CD14-positive monocyte (primary cell): ENCODE measurements around the gene FAM136A. TPM values are rescaled to one million over a fixed set of nuclear protein-coding genes. Genes with fewer than 3 reads are reported as not detected.
A peak's percentile ranks its signal among the peaks of the same experiment; 100 is the strongest.

ENCODE experiments used
- DNase-seq, 3 donors: peaks; one replicate each; pipeline ENCODE4 v3.0.0-alpha.2; 2011 to 2022
- H2AFZ ChIP-seq: 2 replicates; pipeline ENCODE4 v1.6.0; 2012; ENCODE audit warnings: mild to moderate bottlenecking, low read depth, low read length, inconsistent platforms; ENCODE audit not compliant: insufficient read depth, poor library complexity, severe bottlenecking
- H3K27ac ChIP-seq, 2 donors: 1 replicate in 1 of 2; 2 replicates in 1 of 2; pipeline ENCODE4 v1.5.1; 2012 to 2013; ENCODE audit warnings: low read length in 2 of 2, control low read depth in 1 of 2, inconsistent platforms in 1 of 2, low read depth in 1 of 2, mild to moderate bottlenecking in 1 of 2
- H3K27me3 ChIP-seq, 2 donors: one replicate each; pipeline versions ENCODE4 v1.6.0 to v1.6.1; 2011 to 2013; ENCODE audit warnings: low read length in 2 of 2; ENCODE audit not compliant: control insufficient read depth in 2 of 2, insufficient read depth in 2 of 2
- H3K36me3 ChIP-seq, 2 donors: replicated peaks in 1 of 2; 1 replicate in 1 of 2; 2 replicates in 1 of 2; pipeline versions ENCODE4 v1.5.1 to v1.6.1; 2012 to 2013; ENCODE audit warnings: low read length in 2 of 2, control low read depth in 1 of 2, inconsistent platforms in 1 of 2, mild to moderate bottlenecking in 1 of 2; ENCODE audit not compliant: insufficient read depth in 2 of 2, control insufficient read depth in 1 of 2
- H3K4me1 ChIP-seq, 2 donors: 1 replicate in 1 of 2; 2 replicates in 1 of 2; pipeline versions ENCODE4 v1.5.1 to v1.6.1; 2012 to 2013; ENCODE audit warnings: low read length in 2 of 2, control low read depth in 1 of 2, inconsistent platforms in 1 of 2, mild to moderate bottlenecking in 1 of 2, moderate library complexity in 1 of 2; ENCODE audit not compliant: insufficient read depth in 2 of 2, control insufficient read depth in 1 of 2
- H3K4me2 ChIP-seq: replicated peaks from 2 replicates; pipeline ENCODE3; 2012; ENCODE audit warnings: low read length, moderate library complexity, mild to moderate bottlenecking; ENCODE audit not compliant: poor library complexity, severe bottlenecking; ENCODE audit errors: extremely low read depth
- H3K4me3 ChIP-seq, 3 experiments: fragments of 200-600 bp in 1 of 3; sonication (generic) in 1 of 3; replicated peaks in 1 of 3; 1 replicate in 2 of 3; 2 replicates in 1 of 3; pipeline ENCODE4 v1.5.1; 2011 to 2013; ENCODE audit warnings: low read length in 3 of 3, mild to moderate bottlenecking in 3 of 3, control low read depth in 2 of 3, low read depth in 2 of 3, inconsistent platforms in 1 of 3, moderate library complexity in 1 of 3
- H3K79me2 ChIP-seq: 2 replicates; pipeline ENCODE4 v1.6.0; 2012; ENCODE audit warnings: mild to moderate bottlenecking, control low read depth, inconsistent platforms, low read length, moderate library complexity; ENCODE audit not compliant: insufficient read depth
- H3K9ac ChIP-seq: 2 replicates; pipeline ENCODE4 v1.6.0; 2017; ENCODE audit warnings: low read length, mild to moderate bottlenecking; ENCODE audit not compliant: insufficient read depth, poor library complexity, severe bottlenecking
- H3K9me3 ChIP-seq, 2 donors: replicated peaks in 1 of 2; 1 replicate in 1 of 2; 2 replicates in 1 of 2; pipeline versions ENCODE4 v1.5.1 to v1.6.1; 2012 to 2013; ENCODE audit warnings: low read length in 2 of 2, control low read depth in 1 of 2; ENCODE audit not compliant: control insufficient read depth in 1 of 2, insufficient read depth in 1 of 2
- H4K20me1 ChIP-seq: 2 replicates; pipeline ENCODE4 v1.6.0; 2012; ENCODE audit warnings: mild to moderate bottlenecking, low read length, control low read depth, moderate library complexity; ENCODE audit not compliant: insufficient read depth
- H3K27ac Mint-ChIP-seq, 7 donors: one replicate each; pipeline ENCODE4 v1.8.0; 2020; ENCODE audit warnings: mild to moderate bottlenecking in 7 of 7, mixed read lengths in 7 of 7, moderate library complexity in 6 of 7, inconsistent platforms in 2 of 7
- H3K27me3 Mint-ChIP-seq, 3 donors: one replicate each; pipeline ENCODE4 v1.8.0; 2021 to 2022; ENCODE audit warnings: low read depth in 3 of 3, mild to moderate bottlenecking in 3 of 3, mixed read lengths in 3 of 3, moderate library complexity in 3 of 3, inconsistent platforms in 1 of 3
- H3K36me3 Mint-ChIP-seq, 2 donors: one replicate each; pipeline ENCODE4 v1.8.0; 2020; ENCODE audit warnings: mixed read lengths in 2 of 2, inconsistent platforms in 1 of 2, mild to moderate bottlenecking in 1 of 2
- H3K4me1 Mint-ChIP-seq: one replicate; pipeline ENCODE4 v1.8.0; 2020; ENCODE audit warnings: mild to moderate bottlenecking, mixed read lengths
- H3K4me3 Mint-ChIP-seq, 2 donors: one replicate each; pipeline ENCODE4 v1.8.0; 2020; ENCODE audit warnings: mild to moderate bottlenecking in 2 of 2, mixed read lengths in 2 of 2, moderate library complexity in 1 of 2
- H3K9me3 Mint-ChIP-seq, 7 donors: one replicate each; pipeline ENCODE4 v1.8.0; 2020 to 2022; ENCODE audit warnings: mixed read lengths in 7 of 7, mild to moderate bottlenecking in 6 of 7, moderate library complexity in 6 of 7, inconsistent platforms in 2 of 7
- WGBS: methylation state at CpG from one replicate; pipeline ENCODE4 v1.1.5; 2013; ENCODE audit warnings: missing lambda C conversion rate; ENCODE audit not compliant: insufficient coverage; 5-methylcytosine and 5-hydroxymethylcytosine counted together
- intact Hi-C, 2 donors: fragments of 100-400 bp; cut with micrococcal nuclease; formaldehyde crosslinking; loops; one replicate each; pipeline versions ENCODE4 v1.15.0 to v1.15.1; 2023
- polyA plus RNA-seq, 3 donors: library from polyadenylated mRNA; depleted of rRNA in 1 of 3; unstranded in 2 of 3; stranded (reverse) in 1 of 3; fragments of 300-500 nt in 2 of 3; fragments of >200 nt in 1 of 3; fragmentation: Illumina TruSeq in 2 of 3; gene quantifications; 1 replicate in 2 of 3; 2 replicates in 1 of 3; pipeline ENCODE4 v1.2.3, GENCODE V29; 2012 to 2021
- TF ChIP-seq, protein P1 (sequence below): fragments of 200-600 bp; IDR thresholded peaks from one replicate; pipeline ENCODE4 v1.8.0; 2022; ENCODE audit warnings: antibody characterized with exemption, mild to moderate bottlenecking

Gene FAM136A
- polyA plus RNA-seq, 3 donors: 26.1 to 31.8 (median 30.1) TPM

DNA sequence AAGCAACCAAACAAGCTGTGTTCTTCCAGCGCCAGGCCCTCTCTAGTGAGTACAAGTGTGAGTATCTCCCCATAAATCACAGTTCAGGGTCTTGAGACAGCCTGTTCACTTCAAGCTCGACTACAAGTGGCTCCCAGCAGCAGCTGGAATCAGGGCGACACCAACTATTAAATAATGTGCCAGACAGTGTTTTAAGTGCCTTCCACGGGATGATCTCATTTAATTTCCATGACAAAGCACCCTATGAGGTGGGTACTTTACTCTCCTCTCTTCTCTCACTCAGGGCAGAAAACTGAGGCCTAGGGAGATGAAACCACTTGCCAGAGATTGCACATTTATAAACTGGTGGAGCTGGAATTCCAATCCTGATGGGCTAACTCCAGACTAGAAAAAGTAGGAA is 2.6 kb upstream of the FAM136A start:
- Histone ChIP-seq H3K79me2 (peaks cover 13% of the 10 kb centered on the region), H4K20me1 (no peaks in the 10 kb centered on the region), H2AFZ (peak overlapping the region; percentile 6), H3K27me3 (no peaks in the 10 kb centered on the region), H3K36me3 (no peaks in the 10 kb centered on the region), H3K9ac (no peak overlapping the region), H3K9me3 (no peaks in the 10 kb centered on the region), H3K4me2 (no peak overlapping the region), H3K4me1 (peaks cover 6 to 8% of the 10 kb centered on the region in 2 donors), H3K27ac (no peak overlapping the region), H3K4me3 (no peak overlapping the region)
- 0% methylated on average over 1 of the region's 4 CpGs for WGBS
- peaks cover 8 to 14% of the 10 kb centered on the region in 2 donors for H3K36me3 Mint-ChIP-seq
- no peak overlapping the region for H3K27ac Mint-ChIP-seq
- DNase-seq: no peak
- no peak overlapping the region for H3K4me3 Mint-ChIP-seq
- H3K27me3 Mint-ChIP-seq: peaks cover 3 to 10% (median 4%) of the 10 kb centered on the region in 3 donors
- TF ChIP-seq, protein P1, sequence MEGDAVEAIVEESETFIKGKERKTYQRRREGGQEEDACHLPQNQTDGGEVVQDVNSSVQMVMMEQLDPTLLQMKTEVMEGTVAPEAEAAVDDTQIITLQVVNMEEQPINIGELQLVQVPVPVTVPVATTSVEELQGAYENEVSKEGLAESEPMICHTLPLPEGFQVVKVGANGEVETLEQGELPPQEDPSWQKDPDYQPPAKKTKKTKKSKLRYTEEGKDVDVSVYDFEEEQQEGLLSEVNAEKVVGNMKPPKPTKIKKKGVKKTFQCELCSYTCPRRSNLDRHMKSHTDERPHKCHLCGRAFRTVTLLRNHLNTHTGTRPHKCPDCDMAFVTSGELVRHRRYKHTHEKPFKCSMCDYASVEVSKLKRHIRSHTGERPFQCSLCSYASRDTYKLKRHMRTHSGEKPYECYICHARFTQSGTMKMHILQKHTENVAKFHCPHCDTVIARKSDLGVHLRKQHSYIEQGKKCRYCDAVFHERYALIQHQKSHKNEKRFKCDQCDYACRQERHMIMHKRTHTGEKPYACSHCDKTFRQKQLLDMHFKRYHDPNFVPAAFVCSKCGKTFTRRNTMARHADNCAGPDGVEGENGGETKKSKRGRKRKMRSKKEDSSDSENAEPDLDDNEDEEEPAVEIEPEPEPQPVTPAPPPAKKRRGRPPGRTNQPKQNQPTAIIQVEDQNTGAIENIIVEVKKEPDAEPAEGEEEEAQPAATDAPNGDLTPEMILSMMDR: no peak
- intact Hi-C loops: loop anchor here (5.0 kb wide), 2 partner anchors 392 to 917 kb away; partner anchors contain the start of gene GFPT1 (in 1 of the 2)
- peaks cover 13% of the 10 kb centered on the region for H3K4me1 Mint-ChIP-seq
- H3K9me3 Mint-ChIP-seq: peaks cover 0 to 2% (median 0%) of the 10 kb centered on the region in 7 donors

DNA sequence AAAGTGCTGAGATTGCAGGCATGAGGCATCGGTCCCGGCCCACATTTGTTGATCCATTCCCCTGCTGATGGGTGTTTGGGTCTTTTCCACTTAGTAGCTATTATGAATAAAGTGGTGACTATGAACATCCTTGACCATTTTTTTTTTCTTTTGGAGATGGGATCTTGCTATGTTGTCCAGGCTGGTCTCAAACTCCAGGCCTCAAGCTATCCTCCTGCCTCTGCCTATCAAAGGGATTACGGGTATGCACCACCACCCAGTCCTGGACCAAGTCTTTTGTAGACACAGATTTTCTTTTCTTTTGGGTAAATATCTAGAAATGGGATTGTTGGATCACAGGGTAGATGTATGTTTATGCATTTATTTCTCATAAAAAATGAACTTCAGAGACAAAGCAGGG is 1.3 kb upstream of the FAM136A start:
- Mint-ChIP-seq H3K9me3 (peaks cover 0 to 2% (median 0%) of the 10 kb centered on the region in 7 donors), H3K27me3 (peaks cover 0 to 10% (median 1%) of the 10 kb centered on the region in 3 donors), H3K4me3 (no peak overlapping the region), H3K27ac (no peak overlapping the region), H3K4me1 (peaks cover 13% of the 10 kb centered on the region), H3K36me3 (peaks cover 18 to 24% of the 10 kb centered on the region in 2 donors)
- Histone ChIP-seq H3K27me3 (no peaks in the 10 kb centered on the region), H3K9me3 (no peaks in the 10 kb centered on the region), H3K36me3 (peaks cover 5 to 12% of the 10 kb centered on the region in 2 donors), H3K79me2 (peaks cover 13% of the 10 kb centered on the region), H3K4me3 (no peak overlapping the region), H3K4me1 (peaks cover 6 to 8% of the 10 kb centered on the region in 2 donors), H3K27ac (no peak overlapping the region), H2AFZ (no peak overlapping the region), H4K20me1 (no peaks in the 10 kb centered on the region), H3K9ac (no peak overlapping the region), H3K4me2 (no peak overlapping the region)
- intact Hi-C loops: loop anchor here (5.0 kb wide), 2 partner anchors 391 to 916 kb away; partner anchors contain the start of gene GFPT1 (in 1 of the 2)
- WGBS: 90% methylated on average over 2 of the region's 3 CpGs
- no peak for DNase-seq
- TF ChIP-seq, protein P1: no peak
